ENCODE data around the gene ZBTB8B.
A peak's percentile ranks its signal among the peaks of the same experiment; 100 is the strongest.
"Not testable (repeated sequence)": the region's sequence is repeated elsewhere in the genome, so short reads cannot be mapped to it uniquely, and the experiment has no call there.

The ZBTB8B gene

DNA sequence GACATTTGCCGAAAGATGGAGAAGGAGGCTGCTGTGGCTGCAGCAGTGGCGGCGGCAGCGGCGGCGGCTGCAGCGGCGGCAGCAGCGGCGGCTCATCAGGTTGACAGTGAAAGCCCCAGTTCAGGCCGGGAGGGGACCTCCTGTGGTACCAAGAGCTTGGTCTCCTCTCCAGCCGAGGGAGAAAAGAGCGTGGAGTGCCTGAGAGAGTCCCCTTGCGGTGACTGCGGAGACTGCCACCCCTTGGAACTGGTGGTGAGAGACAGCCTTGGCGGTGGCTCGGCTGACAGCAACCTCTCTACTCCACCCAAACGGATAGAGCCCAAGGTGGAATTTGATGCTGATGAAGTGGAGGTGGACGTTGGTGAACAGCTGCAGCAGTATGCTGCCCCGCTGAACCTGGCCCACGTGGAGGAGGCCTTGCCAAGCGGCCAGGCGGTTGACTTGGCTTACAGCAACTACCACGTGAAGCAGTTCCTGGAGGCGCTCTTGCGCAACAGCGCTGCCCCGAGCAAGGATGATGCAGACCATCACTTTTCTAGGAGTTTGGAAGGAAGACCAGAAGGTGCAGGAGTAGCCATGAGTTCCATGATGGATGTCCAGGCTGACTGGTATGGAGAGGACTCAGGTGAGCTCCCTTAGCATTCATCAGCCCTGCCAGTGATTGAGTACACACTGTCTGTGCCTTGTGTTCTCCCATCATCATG is 6.3 kb downstream of the ZBTB8B start:
- no peak for DNase-seq

DNA sequence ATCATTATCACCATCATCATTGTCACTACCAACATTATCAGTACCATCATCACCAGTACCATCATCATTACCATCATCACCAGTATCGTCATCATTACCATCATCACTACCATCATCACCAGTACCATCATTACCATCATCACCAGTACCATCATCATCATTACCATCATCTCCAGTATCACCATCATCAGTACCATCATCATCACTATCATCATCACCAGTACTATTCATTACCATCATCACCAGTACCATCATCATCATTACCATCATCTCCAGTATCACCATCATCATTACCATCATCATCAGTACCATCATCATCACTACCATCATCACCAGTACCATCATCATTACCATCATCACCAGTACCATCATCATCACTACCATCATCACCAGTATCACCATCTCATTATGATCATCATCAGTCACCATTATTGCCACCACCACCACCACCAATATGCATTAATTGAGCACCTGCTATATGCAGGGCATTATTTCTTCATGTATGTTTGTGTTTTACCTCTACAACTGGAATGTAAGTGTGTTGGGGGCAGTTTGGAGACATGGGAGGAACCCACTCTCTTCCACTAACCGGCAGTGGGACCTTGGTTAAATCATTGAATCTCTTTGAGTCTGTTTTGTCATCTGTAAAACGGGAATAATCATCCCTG is 7.0 kb downstream of the ZBTB8B start:
- DNase-seq, result no peak

DNA sequence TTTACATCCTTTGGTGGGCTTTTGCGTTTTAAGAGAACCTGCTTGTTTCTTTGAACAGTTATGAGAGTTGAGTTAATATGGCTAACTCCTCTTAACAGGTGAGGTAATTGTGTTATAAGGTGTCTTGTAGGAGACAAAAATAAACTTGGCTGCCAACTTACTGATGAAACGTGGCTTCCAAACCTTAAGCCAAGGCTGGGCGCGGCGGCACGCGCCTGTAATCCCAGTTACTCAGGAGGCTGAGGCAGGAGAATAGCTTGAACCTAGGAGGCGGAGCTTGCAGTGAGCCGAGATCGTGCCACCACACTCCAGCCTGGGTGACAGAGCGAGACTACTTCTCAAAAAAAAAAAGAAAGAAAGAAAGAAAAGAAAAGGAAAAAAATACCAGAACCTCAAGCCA is 8.1 kb downstream of the ZBTB8B start:
- DNase-seq, result not testable (repeated sequence)

DNA sequence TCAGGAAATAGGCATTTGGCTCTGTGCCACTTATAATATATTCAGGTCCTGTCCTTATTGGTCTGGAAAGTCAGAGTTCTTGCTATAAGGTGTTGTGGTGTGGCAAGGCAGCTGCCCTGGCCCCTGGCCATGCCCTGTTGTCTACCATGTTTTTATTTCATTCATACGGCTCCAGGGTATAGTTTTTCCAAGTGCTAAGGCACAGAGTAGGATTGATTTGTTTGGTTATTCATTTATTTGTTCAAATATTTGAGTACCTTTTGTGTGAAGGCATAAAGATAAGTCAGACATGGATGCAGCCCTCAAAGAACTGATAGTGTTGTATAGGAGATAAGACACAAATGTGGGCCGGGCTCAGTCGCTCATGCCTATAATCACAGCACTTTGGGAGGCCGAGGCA is 10.1 kb downstream of the ZBTB8B start:
- no peak for DNase-seq

DNA sequence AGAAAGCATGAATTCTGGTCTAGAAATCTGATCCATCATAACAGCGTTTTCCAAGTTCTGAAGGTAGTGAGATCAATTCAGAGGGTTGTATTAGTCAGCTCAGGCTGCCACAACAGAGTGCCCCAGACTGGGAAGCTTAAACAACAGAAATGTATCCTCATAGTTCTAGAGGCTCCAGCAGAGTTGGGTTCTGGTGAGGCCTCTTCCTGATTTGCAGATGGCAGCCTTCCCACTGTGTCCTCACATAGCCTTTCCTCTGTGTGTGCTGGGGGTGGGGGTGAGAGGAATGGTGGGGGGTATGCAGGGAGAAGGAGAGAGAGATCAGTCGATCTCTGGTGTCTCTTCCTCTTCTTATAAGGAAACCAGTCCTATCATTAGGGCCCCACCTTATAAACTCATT is 15.1 kb downstream of the ZBTB8B start:
- no peak for DNase-seq

DNA sequence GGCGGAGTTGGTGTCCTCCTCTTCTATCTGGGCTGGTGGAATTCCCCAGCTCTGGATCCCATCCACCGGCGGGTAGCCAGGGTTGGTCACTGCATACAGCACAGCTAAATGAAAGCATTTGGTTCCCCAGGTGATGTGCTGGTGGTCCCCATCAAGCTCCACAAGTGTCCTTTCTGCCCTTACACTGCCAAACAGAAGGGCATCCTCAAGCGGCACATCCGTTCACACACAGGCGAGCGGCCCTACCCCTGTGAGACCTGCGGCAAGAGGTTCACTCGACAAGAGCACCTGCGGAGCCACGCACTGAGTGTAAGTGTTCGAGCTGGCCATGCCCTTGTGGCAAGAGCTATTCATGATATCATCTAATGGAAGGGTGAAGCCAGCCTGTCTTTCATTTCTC is 15.9 kb downstream of the ZBTB8B start:
- no peak for DNase-seq

DNA sequence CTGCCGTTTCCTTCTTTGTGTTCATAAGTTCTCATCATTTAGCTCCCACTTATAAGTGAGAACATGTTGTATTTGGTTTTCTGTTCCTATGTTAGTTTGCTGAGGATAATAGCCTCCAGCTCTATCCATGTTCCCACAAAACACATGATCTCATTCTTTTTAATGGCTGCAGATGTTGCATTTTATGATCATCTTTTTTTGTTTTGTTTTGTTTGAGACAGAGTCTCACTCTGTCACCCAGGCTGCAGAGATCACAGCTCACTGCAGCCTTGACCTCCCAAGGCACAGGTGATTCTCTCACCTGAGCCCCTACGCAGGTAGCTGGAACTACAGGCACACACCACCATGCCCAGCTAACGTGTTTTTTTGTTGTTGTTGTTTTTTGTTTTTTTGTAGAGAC is 16.9 kb downstream of the ZBTB8B start:
- not testable (repeated sequence) for DNase-seq

DNA sequence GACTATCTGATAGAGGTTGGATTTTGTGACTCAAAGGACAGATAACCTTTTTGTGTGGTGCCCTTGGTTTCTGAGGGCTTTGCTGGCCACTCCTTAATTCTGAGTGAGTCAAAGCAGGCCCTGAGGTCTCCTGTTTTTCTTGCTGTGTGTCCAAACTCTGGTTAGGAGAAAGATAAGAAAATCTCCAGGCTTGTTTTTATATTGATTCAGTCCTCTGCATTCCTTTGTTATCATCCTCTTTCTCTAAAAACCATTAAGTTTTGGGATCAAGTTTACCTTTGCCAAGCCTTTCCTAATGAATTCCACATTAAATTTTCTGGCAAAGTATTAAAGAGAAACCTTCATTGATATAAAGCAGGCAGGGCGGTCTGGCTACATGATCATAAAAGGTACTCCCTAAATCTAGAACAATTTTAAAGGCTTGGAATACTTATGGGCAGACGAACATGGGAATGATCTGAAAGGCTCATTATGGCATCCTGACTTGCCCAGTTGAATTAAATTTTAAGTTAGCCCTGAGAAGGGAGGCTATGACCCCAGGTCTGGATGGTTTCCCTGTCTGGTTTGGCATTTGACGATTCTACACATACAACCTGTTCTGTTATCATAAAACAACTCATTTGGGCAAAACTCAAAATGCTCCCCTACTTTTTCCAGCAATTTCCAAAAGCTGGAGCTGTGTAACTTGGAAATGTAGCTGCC is 20.8 kb downstream of the ZBTB8B start:
- DNase-seq, result no peak

DNA sequence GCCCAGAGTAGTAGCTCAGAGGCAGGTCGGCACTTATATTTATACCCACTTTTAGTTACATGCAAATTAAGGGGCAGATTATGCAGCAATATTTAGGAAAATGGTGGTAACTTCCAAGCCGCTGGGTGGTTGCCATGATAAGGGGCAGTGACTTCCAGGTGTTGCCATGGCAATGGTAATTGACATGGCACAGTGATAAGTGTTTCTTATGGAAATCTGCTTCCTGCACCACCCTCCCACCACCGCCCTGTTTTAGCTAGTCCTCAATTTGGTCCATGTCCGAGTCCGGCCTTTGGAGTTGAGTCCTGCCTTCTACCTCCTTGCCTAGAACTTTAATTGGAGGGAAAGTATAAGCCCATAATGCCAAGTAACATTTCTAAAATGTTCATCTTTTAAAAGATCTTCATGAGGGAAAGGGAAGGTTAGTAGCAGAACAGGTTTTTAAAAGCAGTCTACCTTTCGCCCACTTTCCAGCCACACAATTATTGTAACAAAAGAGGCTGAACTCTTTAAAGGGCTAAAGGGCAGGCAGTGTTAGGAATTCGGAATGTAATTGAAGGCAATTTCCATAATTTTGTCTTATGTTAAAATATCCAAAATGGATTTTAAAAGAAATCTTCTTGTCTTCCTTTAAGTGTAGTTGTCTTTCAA is 21.7 kb downstream of the ZBTB8B start:
- no peak for DNase-seq

DNA sequence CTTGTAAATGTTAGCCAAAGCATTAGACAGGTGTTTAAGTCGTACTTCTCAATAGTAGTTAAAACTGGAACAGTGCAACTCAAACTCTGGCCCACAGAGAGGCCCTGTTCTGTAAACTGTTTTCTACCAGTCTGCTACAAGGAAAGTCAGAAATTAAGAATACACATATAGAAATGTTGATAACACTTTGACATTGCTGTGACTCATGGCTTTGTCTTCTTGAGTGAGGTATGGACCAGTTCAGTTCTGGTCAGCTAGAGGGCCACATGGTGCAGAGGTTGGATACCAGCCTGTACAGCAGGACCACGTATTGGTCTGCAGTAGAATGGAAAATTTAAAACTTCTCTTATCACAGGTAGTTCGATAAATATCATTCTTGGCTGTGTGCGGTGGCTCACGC is 22.3 kb downstream of the ZBTB8B start:
- no peak for DNase-seq

DNA sequence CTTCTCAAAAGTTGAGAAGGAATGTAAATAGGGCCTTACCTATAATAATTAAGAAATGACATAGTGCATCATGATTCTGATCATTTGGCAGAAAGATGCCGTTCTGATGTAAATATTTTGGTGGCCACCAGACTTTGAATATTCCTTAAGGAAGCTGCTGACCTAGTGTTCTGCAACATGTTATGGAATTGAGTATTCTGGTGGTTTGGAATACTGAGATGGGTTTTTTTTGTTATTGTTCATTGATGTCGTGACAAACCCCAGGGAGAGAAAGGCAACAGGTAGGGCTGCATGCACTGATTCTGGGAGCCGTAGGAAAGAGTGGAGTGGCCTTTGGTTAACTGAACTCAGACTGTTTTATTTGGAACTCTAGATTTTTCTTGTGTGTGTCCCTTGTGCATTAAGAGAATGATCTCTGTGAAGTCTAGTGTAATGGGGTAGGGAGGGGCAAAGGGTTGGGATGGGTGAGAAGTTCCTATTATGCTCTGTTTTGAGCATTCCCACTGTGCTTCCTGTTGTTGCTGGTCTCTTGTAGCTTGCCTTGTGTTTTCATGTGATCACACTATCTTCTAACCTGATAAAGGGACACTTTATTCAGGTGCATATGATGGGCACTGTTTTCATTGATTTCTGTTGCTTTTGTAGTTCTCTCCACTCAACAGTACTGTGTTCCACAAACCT is 25.0 kb downstream of the ZBTB8B start:
- DNase-seq, result no peak

DNA sequence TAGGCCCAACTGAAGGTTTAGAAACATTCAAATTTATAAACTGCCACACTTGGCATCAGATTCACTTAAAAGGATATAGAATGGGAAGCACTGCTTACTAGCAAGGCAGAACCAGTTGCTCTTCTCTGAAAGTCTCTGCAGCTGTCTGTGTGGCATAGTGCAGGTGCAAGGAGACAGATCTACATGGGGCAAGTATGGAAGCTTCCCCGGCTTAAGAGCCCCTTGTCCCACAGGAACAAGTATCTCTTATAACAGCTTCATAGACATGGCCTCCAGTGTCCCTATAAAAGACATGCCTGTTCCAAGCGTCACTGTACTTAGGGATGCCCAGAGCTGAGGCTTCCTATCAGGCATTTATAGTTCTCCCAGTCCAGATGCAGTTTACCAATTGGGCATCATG is 26.5 kb downstream of the ZBTB8B start:
- DNase-seq, result no peak

DNA sequence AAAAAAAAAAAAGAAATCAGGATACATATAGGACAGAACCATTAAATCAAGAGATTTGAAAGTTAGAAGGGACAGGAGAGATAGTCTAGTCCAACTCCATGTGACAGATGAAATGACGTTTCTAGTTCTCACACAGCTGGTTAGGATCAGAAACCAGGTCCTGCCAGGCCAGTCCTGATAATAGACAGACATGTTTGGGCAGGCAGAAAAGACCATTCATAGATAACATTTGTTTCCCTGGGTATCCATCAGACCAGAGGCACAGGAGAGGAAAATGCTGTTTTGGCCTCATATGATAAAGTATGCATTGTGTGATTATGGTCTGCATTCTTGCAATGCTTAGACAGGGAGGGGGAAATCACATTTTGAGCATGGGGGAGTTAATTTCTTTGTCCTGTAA is 29.3 kb downstream of the ZBTB8B start:
- no peak for DNase-seq

DNA sequence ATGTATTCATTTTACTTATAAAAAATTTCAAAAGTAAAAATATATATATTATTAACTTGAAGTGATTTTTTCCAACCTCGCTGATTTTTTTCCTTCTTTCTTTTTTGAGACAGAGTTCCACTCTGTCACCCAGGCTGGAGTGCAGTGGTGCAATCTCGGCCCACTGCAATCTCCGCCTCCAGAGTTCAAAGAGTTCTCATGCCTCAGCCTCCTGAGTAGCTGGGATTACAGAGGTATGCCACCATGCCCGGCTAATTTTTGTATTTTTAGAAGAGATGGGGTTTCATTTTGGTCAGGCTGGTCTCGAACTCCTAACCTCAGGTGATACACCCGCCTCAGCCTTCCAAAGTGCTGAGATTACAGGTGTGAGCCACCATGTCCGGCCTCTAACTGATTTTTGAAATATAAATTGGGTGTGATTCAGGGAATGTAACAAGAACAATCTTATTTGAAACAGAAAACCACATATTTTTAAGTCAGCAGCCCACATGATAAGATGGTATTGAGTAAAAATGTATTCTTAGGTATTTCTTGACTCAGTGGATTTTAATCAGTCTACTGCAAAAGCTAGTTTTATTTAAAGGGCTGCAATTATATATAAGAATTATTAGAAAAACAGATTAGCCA is 30.0 kb downstream of the ZBTB8B start:
- DNase-seq, result no peak

DNA sequence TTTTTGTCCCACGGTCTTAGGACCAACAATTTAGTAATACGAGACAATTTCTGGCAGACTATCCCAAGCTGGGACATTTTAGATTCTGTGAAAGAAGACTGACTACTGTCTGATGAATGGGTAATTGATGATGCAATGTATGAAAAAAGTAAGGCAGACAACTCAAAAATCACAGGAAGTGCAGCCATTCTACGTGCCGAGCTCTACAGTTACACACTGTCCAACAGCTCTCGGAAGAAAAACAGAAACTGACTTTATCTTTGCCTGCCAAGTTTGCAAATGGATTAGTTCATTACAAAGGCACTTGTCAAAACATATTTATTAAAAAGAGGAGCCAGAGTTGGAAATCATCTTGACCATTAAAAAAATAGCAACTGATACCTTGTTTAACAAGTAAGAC is 31.3 kb downstream of the ZBTB8B start:
- DNase-seq, result no peak

DNA sequence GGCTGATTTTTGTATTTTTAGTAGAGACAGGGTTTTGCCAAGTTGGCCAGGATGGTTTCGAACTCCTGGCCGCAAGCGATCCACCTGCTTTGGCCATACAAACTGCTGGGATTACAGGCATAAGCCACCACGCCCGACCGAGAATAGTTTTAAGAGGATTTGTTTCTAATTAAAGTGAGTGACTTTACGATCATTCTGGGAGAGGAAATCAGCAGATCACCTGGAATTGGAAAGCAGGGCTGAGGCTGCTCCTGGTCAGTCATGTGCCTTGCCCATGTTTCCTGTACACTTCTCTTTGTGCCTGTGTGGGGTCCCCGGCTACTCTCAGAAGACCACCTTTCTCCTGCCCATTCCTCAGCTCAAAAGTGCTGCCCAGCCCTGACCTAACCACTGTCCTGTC is 33.9 kb downstream of the ZBTB8B start:
- DNase-seq, result no peak

DNA sequence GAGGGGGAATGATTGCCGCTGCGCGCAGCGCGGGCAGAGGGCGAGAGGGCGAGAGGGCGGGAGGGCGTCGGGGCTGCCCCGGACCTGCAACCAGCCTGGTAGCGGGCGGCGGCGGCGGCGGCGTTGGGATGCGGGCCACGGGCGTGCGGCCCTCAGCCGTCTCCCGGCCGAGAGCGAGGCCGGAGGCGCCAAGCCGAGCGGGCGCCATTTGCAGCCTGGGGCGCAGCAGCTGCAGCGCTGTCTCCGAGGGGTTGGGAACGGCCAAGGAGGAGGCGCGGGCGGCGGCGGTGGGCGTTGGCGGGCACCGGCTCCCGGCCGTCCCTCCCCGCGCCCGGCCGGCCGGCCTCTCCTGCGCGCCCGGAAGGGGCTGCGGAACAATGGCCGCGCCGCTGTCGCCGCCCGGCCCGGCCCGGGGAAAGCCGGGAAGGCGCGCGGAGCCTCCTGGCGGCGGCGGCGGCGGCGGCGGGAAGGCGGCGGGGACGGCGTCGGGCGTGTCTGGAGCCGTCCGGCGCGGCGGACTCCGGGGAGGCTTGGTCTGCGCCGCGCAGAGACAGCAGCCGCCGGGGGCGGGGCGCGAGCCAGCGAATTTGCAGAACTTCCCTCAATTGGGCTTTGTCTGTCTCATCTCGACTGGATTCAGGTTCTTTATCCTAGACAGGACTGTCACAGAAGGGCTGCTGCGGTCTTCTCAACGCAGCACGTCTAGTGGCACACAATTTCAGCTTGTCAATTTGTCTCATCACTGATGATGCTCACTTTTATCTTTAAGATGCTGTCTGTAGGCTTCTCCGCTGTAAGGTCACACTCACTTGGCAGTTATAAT is 35.7 kb downstream of the ZBTB8B start:
- peak; percentile 79 for DNase-seq

DNA sequence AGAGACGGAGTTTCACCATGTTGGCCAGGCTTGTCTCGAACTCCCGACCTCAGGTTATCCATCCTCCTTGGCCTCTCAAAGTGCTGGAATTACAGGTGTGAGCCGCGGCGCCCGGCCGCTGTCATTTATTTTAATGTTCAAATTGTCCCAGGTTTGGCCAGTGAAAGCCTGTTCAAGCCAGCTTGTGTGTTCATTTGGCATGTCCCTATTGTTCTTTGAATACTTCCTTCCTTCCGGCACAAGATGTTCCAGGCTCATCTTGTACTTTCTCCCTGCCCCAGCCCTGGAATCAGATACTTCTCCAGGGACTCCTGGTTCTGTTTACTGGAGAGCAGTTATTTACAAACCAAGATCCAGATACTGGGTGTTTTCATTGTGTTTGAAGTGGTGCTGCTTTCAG is 37.0 kb downstream of the ZBTB8B start:
- DNase-seq, result no peak

DNA sequence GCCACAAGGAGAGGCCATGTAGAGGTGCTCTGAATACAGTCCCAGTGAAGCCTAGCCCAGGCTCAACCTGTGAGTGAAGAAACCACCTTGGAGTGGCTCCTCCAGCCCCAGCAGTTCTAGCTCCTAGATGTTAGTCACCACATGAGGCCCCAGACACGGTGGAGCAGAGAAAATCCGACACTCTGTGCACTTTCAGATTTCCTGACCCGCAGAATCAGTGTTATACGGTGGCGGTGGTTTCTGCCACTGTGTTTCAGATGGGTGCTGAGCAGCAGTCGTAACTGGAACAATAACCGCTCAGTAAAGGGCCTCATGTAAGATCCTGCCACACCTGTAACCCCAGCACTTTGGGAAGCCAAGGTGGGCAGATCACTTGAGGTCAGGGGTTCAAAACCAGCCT is 38.3 kb downstream of the ZBTB8B start:
- no peak for DNase-seq

DNA sequence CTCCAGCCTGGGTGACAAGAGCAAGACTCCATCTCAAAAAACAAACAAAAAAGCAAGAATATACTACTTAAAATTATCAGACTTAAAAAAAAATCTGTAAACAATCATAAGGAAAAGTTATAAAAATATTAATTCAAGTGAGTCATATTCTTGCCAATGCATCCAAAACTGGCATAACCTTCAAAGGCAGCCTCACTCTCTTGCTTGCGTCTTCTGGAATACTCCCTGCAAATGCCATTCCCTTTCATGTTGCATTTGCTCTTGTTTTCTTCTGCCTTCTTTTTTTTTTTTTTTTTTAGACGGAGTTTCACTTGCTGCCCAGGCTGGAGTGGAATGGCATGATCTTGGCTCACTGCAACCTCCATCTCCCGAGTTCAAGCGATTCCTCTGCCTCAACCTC is 42.1 kb downstream of the ZBTB8B start:
- no peak for DNase-seq

DNA sequence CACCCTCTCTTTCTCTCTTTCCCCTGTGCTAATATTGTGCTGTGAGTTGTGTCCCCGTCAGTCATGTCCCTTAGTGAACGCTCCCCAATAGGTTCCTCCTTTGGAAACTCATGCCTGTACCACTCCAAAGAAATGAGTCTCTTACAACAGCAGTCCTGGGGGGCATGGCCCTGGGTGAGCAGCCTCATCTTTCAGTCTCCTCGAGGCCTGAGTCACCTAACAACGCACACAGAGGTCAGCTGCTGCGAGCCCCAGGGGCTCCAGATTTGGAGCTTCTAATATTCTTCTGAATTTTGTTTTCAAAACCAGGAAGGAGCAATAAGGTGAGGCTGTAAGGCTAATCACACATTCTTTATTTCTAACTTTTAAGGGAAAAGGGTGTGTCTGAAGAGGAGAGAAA is 43.9 kb downstream of the ZBTB8B start:
- no peak for DNase-seq

DNA sequence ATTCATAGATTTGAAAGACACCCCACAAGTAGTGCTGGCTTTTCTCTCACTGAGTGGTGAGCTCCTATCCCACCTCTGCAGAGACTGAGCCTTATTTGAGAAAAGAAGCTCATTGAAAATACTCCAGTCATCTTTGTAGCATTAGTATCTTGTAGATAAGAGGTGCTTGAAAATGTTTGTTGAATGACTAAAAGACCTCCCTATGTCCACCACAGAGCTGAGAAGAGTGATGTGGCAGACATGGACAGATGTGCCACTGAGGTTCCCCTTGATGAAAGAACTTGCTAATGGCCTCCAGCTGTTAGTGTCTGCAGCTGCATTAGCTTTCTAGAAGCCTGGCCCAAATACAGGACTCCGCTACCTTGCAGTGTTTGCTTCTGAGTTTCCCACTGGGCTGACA is 45.1 kb downstream of the ZBTB8B start:
- DNase-seq, result no peak
